Activated CD4-positive, CD25-positive, alpha-beta regulatory T cell treated with anti-CD3 and anti-CD28 coated beads, Interleukin-2, amount 50 U/mL, for 72 hours (primary cell): ENCODE measurements around the gene KBTBD13.
"Not testable (repeated sequence)": the region's sequence is repeated elsewhere in the genome, so short reads cannot be mapped to it uniquely, and the experiment has no call there.

Source experiments
- DNase-seq: peaks from one replicate; pipeline ENCODE4 v3.0.0; 2021

KBTBD13 gene

GRCh38 chr15:65071381-65071811, 5.2 kb upstream of the KBTBD13 start:
- DNase-seq, result no peak

- no peak for DNase-seq
Observed at GRCh38 chr15:65072027-65072426, 4.5 kb upstream of the KBTBD13 start.

GRCh38 chr15:65072617-65073016, 3.9 kb upstream of the KBTBD13 start:
- DNase-seq, result no peak

- DNase-seq, result not testable (repeated sequence)
Observed at GRCh38 chr15:65074946-65075345, 1.6 kb upstream of the KBTBD13 start.

- not testable (repeated sequence) for DNase-seq
Observed at GRCh38 chr15:65075607-65076395, 745 bp upstream of the KBTBD13 start.

GRCh38 chr15:65077291-65077980, 890 bp downstream of the KBTBD13 start:
- DNase-seq, result no peak

GRCh38 chr15:65077981-65078352, 1.4 kb downstream of the KBTBD13 start:
- DNase-seq, result peak; percentile 49

- no peak for DNase-seq
Observed at GRCh38 chr15:65079580-65079979, 3.0 kb downstream of the KBTBD13 start.

- DNase-seq, result no peak
Observed at GRCh38 chr15:65081270-65081669, 4.7 kb downstream of the KBTBD13 start.

- DNase-seq, result no peak
Observed at GRCh38 chr15:65081758-65082157, 5.2 kb downstream of the KBTBD13 start.

- DNase-seq, result no peak
Observed at GRCh38 chr15:65082303-65082953, 5.9 kb downstream of the KBTBD13 start.

GRCh38 chr15:65083262-65083701, 6.7 kb downstream of the KBTBD13 start:
- no peak for DNase-seq

GRCh38 chr15:65084500-65085206, 8.1 kb downstream of the KBTBD13 start:
- DNase-seq, result no peak

GRCh38 chr15:65085207-65085753, 8.7 kb downstream of the KBTBD13 start:
- no peak for DNase-seq

- no peak for DNase-seq
Observed at GRCh38 chr15:65085990-65086679, 9.6 kb downstream of the KBTBD13 start.

GRCh38 chr15:65086680-65087111, 10.2 kb downstream of the KBTBD13 start:
- DNase-seq, result no peak

GRCh38 chr15:65087411-65087810, 10.9 kb downstream of the KBTBD13 start:
- DNase-seq, result no peak

- no peak for DNase-seq
Observed at GRCh38 chr15:65087873-65088642, 11.5 kb downstream of the KBTBD13 start.

GRCh38 chr15:65088643-65089021, 12.1 kb downstream of the KBTBD13 start:
- no peak for DNase-seq

- no peak for DNase-seq
Observed at GRCh38 chr15:65089206-65089824, 12.8 kb downstream of the KBTBD13 start.
